ENCODE measurements around the gene GMPPA. TPM values are rescaled to one million over a fixed set of nuclear protein-coding genes. Genes with fewer than 3 reads are reported as not detected.

GMPPA gene
- total RNA-seq, 1 experiment from 2014 or later = 47.0 TPM

Other genes with a start within 250 kb of the GMPPA start
- gene TUBA4B, start 245.6 kb upstream of the GMPPA start, total RNA-seq (2014; rRNA removed; shearing (Covaris generic)) = not detected in 2 replicates
- gene TUBA4A, start 245.0 kb upstream of the GMPPA start, total RNA-seq (2014; rRNA removed; shearing (Covaris generic)) = 0.45 TPM in 1 of 2 replicates, not detected in the other
- gene DNAJB2, start 219.5 kb upstream of the GMPPA start, total RNA-seq (2014; rRNA removed; shearing (Covaris generic)) = 35.5 and 57.8 TPM in 2 replicates
- 4.2 and 4.9 TPM in 2 replicates for gene PTPRN, start 189.5 kb upstream of the GMPPA start, total RNA-seq (2014; rRNA removed; shearing (Covaris generic))
- gene RESP18, start 166.1 kb upstream of the GMPPA start, total RNA-seq (2014; rRNA removed; shearing (Covaris generic)) = not detected in 2 replicates
- gene DNPEP, start 111.0 kb upstream of the GMPPA start, total RNA-seq (2014; rRNA removed; shearing (Covaris generic)) = 25.5 and 56.1 TPM in 2 replicates
- gene DES, start 80.5 kb upstream of the GMPPA start, total RNA-seq (2014; rRNA removed; shearing (Covaris generic)) = 0.13 TPM in 1 of 2 replicates, not detected in the other
- 0.44 and 4.2 TPM in 2 replicates for gene SPEG, start 64.0 kb upstream of the GMPPA start, total RNA-seq (2014; rRNA removed; shearing (Covaris generic))
- not detected in 2 replicates for gene ASIC4, start 15.6 kb downstream of the GMPPA start, total RNA-seq (2014; rRNA removed; shearing (Covaris generic))
- 113 and 125 TPM in 2 replicates for gene CHPF, start 44.9 kb downstream of the GMPPA start, total RNA-seq (2014; rRNA removed; shearing (Covaris generic))
- gene TMEM198, start 45.1 kb downstream of the GMPPA start, total RNA-seq (2014; rRNA removed; shearing (Covaris generic)) = 0.03 and 0.37 TPM in 2 replicates
- 53.1 and 55.3 TPM in 2 replicates for gene OBSL1, start 72.6 kb downstream of the GMPPA start, total RNA-seq (2014; rRNA removed; shearing (Covaris generic))
- gene INHA, start 73.4 kb downstream of the GMPPA start, total RNA-seq (2014; rRNA removed; shearing (Covaris generic)) = 0.11 TPM in 1 of 2 replicates, not detected in the other
- gene STK11IP, start 99.0 kb downstream of the GMPPA start, total RNA-seq (2014; rRNA removed; shearing (Covaris generic)) = 11.7 and 29.2 TPM in 2 replicates
- 4.0 and 4.1 TPM in 2 replicates for gene SLC4A3, start 128.7 kb downstream of the GMPPA start, total RNA-seq (2014; rRNA removed; shearing (Covaris generic))